Measurements from ENCODE around the gene VAV2.
"Not testable (repeated sequence)": the region's sequence is repeated elsewhere in the genome, so short reads cannot be mapped to it uniquely, and the experiment has no call there.

VAV2 gene

GRCh38 chr9:133923608-133924007, 68.5 kb downstream of the VAV2 start:
- FAIRE-seq; DNase-seq (ENCODE audit: low spot score): not testable (repeated sequence)

DNA sequence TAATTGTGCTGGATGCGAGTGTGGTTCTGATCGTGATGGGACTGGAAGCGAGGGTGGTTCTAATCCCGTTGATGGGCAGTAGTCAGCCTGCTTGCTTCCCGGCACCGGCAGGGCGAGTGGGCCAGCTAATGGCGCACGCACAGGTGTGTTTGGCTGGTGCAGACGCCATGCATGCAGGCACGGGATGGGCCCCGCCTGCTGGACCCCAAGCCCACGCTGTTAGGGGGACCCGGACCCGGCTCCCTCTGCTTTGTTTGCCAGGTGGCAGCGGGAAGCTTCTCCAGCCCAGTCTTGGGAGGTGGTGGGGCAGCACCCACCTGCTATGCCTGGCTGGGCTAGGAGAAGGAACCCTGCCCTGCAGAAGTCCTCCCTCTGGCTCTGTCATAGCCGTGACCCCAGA, 70.3 kb downstream of the VAV2 start:
- DNase-seq (ENCODE audit: low spot score) (no peak), FAIRE-seq (no peak)

- no peak for DNase-seq (ENCODE audit: low spot score)
- no peak for FAIRE-seq
Measured at GRCh38 chr9:133920471-133920870, 71.7 kb downstream of the VAV2 start.

GRCh38 chr9:133919253-133920115, 72.6 kb downstream of the VAV2 start:
- FAIRE-seq, result no peak
- no peak for DNase-seq (ENCODE audit: low spot score)

DNA sequence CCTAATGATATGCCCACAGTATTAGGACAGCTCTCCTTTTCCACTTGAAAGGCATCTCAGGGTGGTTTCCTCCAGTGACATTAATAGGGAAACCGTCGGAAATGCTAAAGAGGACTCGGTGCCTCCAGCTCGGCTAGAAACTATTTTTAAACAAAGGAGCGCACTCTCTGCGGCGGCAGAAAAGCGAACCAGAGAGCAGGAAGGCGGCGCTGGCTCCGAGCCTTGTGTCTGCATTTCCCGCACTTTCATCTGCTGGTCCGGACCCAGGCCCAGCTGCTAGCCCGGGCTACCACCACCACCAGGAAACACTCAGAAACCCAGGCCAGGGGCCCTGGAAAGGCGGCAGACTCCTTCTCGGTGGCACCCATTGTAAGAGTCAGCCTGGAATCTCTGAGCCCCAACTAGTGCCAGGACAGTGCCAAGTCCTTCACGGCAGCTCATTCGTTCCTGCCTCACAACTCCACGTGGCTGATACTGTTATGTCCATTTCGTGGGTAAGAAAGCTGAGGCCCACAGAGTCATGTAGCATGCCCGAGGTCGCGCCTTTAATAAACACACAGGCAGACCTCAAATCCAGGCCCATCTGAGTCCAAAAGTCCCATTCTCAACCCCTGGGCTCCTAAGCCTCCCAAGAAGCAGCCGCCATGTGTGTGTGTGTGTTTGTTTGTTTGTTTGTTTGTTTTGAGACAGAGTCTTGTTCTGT, 73.9 kb downstream of the VAV2 start:
- no peak for FAIRE-seq
- no peak for DNase-seq (ENCODE audit: low spot score)

GRCh38 chr9:133917375-133917774, 74.7 kb downstream of the VAV2 start:
- DNase-seq (ENCODE audit: low spot score), result no peak
- FAIRE-seq, result no peak

- DNase-seq (ENCODE audit: low spot score) (no peak), FAIRE-seq (no peak)
Measured at GRCh38 chr9:133916159-133916541, 76.0 kb downstream of the VAV2 start.

GRCh38 chr9:133915534-133916158, 76.5 kb downstream of the VAV2 start:
- no peak for FAIRE-seq
- no peak for DNase-seq (ENCODE audit: low spot score)

DNA sequence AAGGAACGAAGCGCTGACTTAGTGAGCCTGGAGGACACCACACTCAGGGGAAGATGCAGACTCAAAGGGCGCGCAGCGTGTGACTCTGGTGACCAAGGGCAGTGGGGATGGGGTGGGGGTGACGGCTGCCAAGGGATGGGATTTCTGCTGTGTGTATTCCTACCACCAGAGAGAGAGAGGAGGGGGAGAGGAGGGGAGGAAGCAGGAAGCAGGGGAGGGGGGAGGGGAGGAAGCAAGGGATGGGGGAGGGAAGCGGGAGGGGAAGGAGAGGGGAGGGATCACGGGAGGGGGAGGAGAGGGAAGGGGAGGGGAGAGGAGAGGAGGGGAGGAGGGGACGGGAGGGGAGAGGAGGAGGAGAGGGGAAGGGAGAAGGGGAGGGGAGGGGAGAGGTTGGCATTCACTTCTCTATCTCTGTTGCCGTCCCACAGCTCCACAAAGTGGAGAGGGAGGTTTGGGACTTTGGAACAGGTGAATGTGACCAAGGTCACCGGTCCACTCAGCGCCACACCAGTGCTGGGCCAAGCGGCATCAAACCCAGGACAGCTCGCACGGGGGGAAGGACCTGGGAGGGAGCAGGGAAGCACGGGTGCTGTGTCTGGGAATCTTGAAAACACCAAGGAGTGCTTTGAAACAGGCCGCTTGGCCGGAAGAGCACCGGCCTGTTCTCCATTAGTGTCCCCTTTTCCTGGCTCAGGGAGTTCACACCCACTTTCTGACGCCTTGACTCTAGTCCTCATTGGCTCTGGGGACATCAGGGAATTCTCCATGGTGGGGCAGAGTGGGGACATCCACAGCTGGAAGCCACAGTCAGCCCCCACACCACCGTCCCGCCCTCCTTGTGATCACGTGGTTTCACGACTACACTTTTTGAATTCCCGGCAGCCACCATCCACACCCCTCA, 77.4 kb downstream of the VAV2 start:
- FAIRE-seq (no peak), DNase-seq (ENCODE audit: low spot score) (no peak)

- no peak for DNase-seq (ENCODE audit: low spot score)
- no peak for FAIRE-seq
Measured at GRCh38 chr9:133913571-133914369, 78.4 kb downstream of the VAV2 start.

DNA sequence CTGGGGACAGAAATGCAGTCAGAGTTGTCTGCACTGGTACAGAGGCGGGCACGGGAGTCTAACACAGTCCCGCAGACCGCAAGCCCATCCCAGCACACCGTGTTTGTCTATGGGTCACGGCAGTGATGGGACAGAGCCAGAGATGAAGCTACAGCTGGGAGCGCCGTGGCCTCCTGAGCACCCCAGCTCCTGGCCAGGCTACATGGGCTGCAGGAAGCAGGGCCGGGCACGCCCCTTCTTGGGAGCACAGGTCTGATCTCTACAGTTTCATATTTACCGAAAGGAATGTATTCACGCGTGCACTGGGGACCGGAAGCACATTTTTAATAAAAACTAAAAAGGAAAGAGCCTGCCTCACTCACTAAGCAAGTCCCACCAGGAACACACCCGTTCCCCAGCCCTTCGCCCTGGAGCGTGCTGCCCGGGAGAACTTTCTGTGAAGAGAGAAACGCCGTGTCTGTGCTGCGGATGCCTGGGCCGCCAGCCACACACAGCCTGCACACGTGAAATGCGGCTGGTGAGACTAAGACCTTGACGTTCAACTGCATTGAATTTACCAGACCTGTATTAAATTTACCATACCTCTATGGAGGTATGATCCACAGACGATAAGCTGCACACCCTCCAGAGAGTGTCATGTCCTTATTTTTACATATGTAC, 81.1 kb downstream of the VAV2 start:
- no peak for FAIRE-seq
- no peak for DNase-seq (ENCODE audit: low spot score)

GRCh38 chr9:133906932-133907910, 84.9 kb downstream of the VAV2 start:
- DNase-seq (ENCODE audit: low spot score) (no peak), FAIRE-seq (no peak)

DNA sequence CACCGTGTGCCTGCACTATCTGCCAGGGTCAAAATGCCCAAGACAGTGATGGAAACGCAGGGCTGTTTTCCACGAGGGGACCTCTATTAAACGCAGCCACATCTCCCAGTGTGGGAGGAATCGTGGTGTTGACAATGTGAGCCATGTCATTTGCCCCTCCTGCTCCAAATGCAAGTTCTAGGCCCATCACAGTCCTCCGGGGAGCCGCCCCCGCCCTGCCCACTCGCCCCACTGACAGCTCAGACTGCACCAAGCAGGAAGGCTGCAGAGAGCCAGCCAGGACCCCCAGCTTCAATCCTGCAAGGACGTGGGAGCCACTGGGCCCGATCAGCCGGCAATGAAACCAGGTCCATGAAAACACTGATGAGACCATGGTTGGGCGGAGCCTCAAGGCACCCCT, 85.9 kb downstream of the VAV2 start:
- DNase-seq (ENCODE audit: low spot score) (no peak), FAIRE-seq (no peak)

GRCh38 chr9:133905493-133905892, 86.6 kb downstream of the VAV2 start:
- no peak for DNase-seq (ENCODE audit: low spot score)
- no peak for FAIRE-seq

- DNase-seq (ENCODE audit: low spot score) (no peak), FAIRE-seq (no peak)
Measured at GRCh38 chr9:133904346-133905090, 87.6 kb downstream of the VAV2 start.

DNA sequence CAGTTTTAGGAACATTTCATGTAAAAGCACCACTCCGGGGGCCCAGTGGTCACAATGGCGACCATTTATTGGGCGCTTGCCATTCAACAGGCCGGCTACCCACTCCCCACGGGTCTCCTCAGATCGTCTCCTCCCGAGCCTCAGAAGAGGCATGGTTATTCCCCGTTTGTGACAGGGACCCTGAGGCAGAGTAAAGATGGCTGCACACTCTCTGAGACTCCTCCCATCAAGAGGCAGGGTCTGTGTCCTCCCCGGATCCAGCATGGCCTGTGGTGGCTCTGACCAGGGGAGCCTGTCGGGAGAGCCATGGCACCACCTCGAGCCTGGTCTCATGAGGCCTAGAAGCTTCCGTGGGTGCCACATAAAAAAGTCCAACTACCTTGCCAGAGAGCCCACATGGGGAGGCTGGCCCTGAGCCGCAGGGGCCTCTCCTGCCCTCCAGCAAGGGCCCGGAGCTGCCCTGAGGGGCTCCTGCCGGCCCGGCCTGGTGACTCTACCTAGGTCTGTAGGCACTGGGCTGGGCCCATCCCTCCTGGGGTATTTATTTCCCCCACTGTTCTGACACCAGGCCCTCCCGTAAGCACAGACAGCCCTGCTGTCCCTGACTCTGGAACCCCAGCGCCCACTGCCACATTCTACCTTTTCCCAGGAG, 90.8 kb downstream of the VAV2 start:
- FAIRE-seq, result no peak
- no peak for DNase-seq (ENCODE audit: low spot score)

- DNase-seq (ENCODE audit: low spot score), result no peak
Measured at GRCh38 chr9:133897675-133898074, 94.4 kb downstream of the VAV2 start.

More at GRCh38 chr9:133897675-133898074, 94.4 kb downstream of the VAV2 start:
- no peak for FAIRE-seq
